Measurements from ENCODE around the gene ZCCHC2.

The ZCCHC2 gene

GRCh38 chr18:62611453-62612288 lies 88.8 kb downstream of the ZCCHC2 start:
- DNase-seq = no peak

GRCh38 chr18:62612289-62612645 lies 89.4 kb downstream of the ZCCHC2 start:
- no peak for DNase-seq

- DNase-seq = no peak
Observed at GRCh38 chr18:62612776-62613175, 90.0 kb downstream of the ZCCHC2 start.

DNA sequence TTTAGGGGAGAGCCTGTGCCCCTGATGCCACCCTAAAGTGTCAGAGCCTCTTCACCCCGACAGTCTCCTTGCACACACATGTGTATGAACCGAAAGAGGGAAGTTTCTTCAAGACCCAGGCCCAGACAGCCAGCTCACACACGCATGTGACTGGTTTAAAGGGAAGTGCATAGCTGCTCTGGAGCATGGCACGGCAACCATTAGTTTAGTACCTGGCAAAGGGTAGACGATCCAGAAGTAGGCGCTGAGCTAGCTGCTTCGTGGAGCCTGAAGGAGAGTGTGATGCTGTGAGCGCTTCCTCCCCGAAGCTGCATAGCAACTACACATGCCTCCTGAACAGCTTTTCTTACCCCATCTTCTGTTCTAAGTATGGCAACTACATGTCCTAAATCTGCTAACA lies 91.7 kb downstream of the ZCCHC2 start:
- DNase-seq = no peak

- no peak for DNase-seq
Observed at GRCh38 chr18:62616331-62616805, 93.5 kb downstream of the ZCCHC2 start.

DNA sequence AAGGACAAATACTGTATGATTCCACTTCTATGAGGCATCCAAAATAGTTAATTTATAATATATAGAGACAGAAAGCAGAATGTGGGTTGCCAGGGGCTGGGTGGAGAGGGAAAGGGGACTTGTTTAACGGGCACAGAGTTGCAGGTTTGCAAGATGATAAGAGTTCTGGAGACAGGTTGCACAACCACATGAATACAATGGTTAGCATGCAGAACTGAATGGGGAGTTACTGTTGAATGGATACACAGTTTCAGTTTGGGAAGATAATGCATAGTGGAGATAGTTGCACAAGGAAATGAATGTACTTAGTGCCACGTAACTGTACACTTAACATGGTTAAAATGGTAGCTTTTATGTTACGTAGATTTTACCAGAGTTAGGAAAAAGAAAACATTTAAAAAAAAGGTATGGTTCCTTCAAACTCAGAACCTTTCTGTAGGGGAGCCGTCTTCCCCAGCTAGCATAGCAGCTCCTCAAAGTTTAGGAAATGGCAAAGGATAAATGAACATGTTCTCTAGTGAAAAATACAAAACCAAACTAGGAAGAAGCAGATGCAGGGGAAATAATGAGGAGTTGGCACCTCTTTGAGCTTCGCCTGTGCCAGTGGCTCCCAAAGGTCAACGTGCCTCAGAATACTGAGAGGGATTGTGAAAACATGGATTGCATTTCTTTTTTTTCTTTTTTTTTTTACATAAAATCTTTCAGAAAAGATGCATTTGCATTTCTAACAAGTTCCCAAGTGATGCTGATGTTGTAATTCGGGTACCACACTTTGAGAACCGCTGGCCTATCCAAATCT lies 95.2 kb downstream of the ZCCHC2 start:
- DNase-seq = no peak

DNA sequence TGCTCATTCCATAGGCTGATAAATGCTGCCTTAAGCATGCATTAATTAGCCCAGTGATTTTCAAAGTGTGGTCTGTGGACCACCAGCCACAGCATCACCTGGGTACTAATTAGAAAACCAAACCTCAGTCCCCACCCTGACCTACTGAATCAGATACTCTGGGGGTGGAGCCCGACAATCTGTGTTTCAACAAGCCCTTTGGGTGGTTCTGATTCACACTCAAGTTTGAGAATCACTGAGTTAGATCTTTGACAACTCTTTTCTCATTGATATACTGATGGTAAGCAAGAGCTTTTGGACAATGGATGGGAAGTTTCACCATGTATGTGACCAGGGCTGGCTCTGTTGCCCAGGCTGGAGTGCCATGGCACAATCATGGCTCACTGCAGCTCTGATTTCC lies 95.9 kb downstream of the ZCCHC2 start:
- DNase-seq = no peak

- no peak for DNase-seq
Observed at GRCh38 chr18:62621546-62621945, 98.7 kb downstream of the ZCCHC2 start.

- no peak for DNase-seq
Observed at GRCh38 chr18:62625019-62625418, 102.2 kb downstream of the ZCCHC2 start.

Data from activated effector memory CD4-positive, alpha-beta T cell treated with Interleukin-2 at 50 U/mL for 16 hours (primary cell).